K562 (cell line): Measurements from ENCODE around the gene CBX3. TPM values are rescaled to one million over a fixed set of nuclear protein-coding genes. Genes with fewer than 3 reads are reported as not detected.

Experiments used
- FOXA1 ChIP-seq: fragments of 450-650 bp; IDR thresholded peaks from 2 replicates; pipeline ENCODE4 v1.6.1; 2016; ENCODE audit warnings: mild to moderate bottlenecking, borderline replicate concordance
- HNRNPH1 ChIP-seq: fragments of 200-400 bp; formaldehyde crosslinking; optimal IDR thresholded peaks from 2 replicates; pipeline ENCODE3; 2017; ENCODE audit warnings: low read depth, mild to moderate bottlenecking, low read length, moderate library complexity
- KLF10 ChIP-seq: fragments of 250-450 bp; sonication (Bioruptor Pico); IDR thresholded peaks from 2 replicates; pipeline ENCODE4 v1.6.1; 2021; ENCODE audit warnings: matching md5 sums
- MYC ChIP-seq, 2 experiments: fragments of 250-450 bp in 1 of 2; sonication (Bioruptor Pico) in 1 of 2; IDR thresholded peaks; 2 replicates each; pipeline versions ENCODE4 v1.5.1 to v1.6.1; 2012 to 2021; ENCODE audit warnings: low read depth in 2 of 2, borderline replicate concordance in 1 of 2, improper control_type of control experiment in 1 of 2, low read length in 1 of 2, mild to moderate bottlenecking in 1 of 2, moderate library complexity in 1 of 2
- RFX5 ChIP-seq: IDR thresholded peaks from 2 replicates; pipeline ENCODE4 v1.6.1; 2011; ENCODE audit warnings: low read depth, mild to moderate bottlenecking, improper control_type of control experiment, low read length
- TBL1XR1 ChIP-seq, 2 experiments: IDR thresholded peaks; 2 replicates each; pipeline ENCODE4 v1.6.1; 2012; ENCODE audit warnings: improper control_type of control experiment in 2 of 2, low read length in 2 of 2, mild to moderate bottlenecking in 1 of 2
- ZBTB17 ChIP-seq: fragments of 450-650 bp; formaldehyde crosslinking; IDR thresholded peaks from 2 replicates; pipeline ENCODE4 v1.4.0; 2020; ENCODE audit warnings: mild to moderate bottlenecking
- polyA plus RNA-seq, 8 experiments: library from polyadenylated mRNA; depleted of rRNA in 4 of 8; stranded (reverse) in 5 of 8; unstranded in 3 of 8; fragments of >200 nt; fragmentation: Nextera tagmentation in 2 of 8; fragmentation: Illumina TruSeq in 1 of 8; extraction: Ambion mirVana in 2 of 8; extraction: Trizol in 1 of 8; gene quantifications; 2 replicates each; pipeline versions ENCODE4 v1.2.1 to v1.2.3, GENCODE V29; 2011 to 2014; ENCODE audit warnings: inconsistent platforms in 1 of 8, missing spikeins in 1 of 8
- total RNA-seq, 7 experiments: library from RNA; depleted of rRNA in 6 of 7; stranded (reverse); fragments of >200 nt in 6 of 7; fragmentation: Illumina TruSeq in 2 of 7; extraction: Trizol in 2 of 7; gene quantifications; 2 replicates each; pipeline versions ENCODE4 v1.2.1 to v1.2.3, GENCODE V29; 2011 to 2021; ENCODE audit warnings: low replicate concordance in 1 of 7
- TF ChIP-seq, protein P1 (sequence below), 2 experiments: fragments of 200-800 bp in 1 of 2; sonication (Bioruptor generic) in 1 of 2; sonication (generic) in 1 of 2; formaldehyde crosslinking in 1 of 2; IDR thresholded peaks in 1 of 2; conservative IDR thresholded peaks in 1 of 2; 2 replicates each; pipeline versions ENCODE4 v1.5.0 to v1.6.1; 2016 to 2020; ENCODE audit warnings: missing compliant biosample characterization in 1 of 2, missing genetic modification characterization in 1 of 2, missing genetic modification reagents in 1 of 2
- TF ChIP-seq, protein P2 (sequence below): fragments of 200-800 bp; sonication (Bioruptor generic); IDR thresholded peaks from 2 replicates; pipeline ENCODE4 v1.6.1; 2016; ENCODE audit warnings: missing genetic modification characterization, missing compliant biosample characterization
- TF ChIP-seq, protein P3 (sequence below): fragments of 200-800 bp; sonication (Bioruptor generic); IDR thresholded peaks from 2 replicates; pipeline ENCODE4 v1.6.1; 2017; ENCODE audit warnings: missing genetic modification characterization, missing compliant biosample characterization
- TF ChIP-seq, protein P4 (sequence below): fragments of 450-650 bp; formaldehyde crosslinking; IDR thresholded peaks from 2 replicates; pipeline ENCODE4 v1.4.0; 2020; ENCODE audit warnings: mild to moderate bottlenecking, moderate library complexity
- TF ChIP-seq, protein P5 (sequence below): sonication (generic); formaldehyde crosslinking; IDR thresholded peaks from 2 replicates; pipeline ENCODE4 v1.9.0; 2022; ENCODE audit warnings: mild to moderate bottlenecking, missing genetic modification reagents

Gene CBX3
- total and polyA plus RNA-seq, 9 of the 15 experiments (the other 6 are each of a cell fraction or from before 2014, with no cell fraction given): 198 to 413 (median 328) TPM

DNA sequence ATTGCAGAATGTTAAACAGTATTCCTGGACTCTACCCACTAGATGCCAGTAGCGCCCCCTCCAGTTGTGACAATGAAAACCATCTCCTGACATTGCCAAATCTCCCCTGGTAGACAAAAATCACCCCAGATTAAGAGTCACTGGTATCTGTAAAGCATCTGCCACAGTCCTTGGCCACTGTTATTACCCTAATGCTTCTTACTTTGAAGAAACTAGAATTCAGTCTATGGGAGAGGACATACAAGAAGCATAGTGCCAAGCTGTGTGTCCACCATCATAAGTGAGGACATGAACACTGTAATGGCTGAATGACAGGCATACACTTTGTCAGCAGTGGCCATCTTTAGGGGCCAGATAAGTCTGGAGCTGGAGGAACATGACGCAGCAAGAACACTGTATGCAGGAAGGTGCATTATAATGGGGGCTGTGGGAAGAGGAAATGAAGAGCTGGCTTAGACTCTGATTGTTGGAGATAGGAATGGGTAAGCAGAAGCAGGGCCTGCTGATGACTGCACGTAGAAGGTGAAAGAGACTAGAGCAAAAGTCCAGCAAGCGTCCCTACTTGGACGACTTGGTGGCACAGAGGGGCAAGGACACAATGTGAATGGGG lies 32.5 kb downstream of the CBX3 start (continued):
- TF ChIP-seq, protein P1, sequence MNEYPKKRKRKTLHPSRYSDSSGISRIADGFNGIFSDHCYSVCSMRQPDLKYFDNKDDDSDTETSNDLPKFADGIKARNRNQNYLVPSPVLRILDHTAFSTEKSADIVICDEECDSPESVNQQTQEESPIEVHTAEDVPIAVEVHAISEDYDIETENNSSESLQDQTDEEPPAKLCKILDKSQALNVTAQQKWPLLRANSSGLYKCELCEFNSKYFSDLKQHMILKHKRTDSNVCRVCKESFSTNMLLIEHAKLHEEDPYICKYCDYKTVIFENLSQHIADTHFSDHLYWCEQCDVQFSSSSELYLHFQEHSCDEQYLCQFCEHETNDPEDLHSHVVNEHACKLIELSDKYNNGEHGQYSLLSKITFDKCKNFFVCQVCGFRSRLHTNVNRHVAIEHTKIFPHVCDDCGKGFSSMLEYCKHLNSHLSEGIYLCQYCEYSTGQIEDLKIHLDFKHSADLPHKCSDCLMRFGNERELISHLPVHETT (CRISPR knock-in tag; conservative IDR thresholded peaks at IDR 0.05 in 1 of 2, IDR thresholded peaks at IDR 0.05 in 1 of 2): peak in 1 of 2 experiments; percentile 72; a peak in 1 of 4 replicates
- TF ChIP-seq MYC (IDR thresholded peaks at IDR 0.05; ENCODE audit: low read depth, low read length) (no peak), MYC (CRISPR knock-in tag; IDR thresholded peaks at IDR 0.05; ENCODE audit: borderline replicate concordance, low read depth) (no peak), ZBTB17 (CRISPR knock-in tag) (peak; percentile 88), HNRNPH1 (no peak), FOXA1 (no peak), TBL1XR1 (IDR thresholded peaks at IDR 0.05; ENCODE audit: low read length in 2 of 2) (no peak), RFX5 (no peak), KLF10 (no peak)
- TF ChIP-seq, protein P2, sequence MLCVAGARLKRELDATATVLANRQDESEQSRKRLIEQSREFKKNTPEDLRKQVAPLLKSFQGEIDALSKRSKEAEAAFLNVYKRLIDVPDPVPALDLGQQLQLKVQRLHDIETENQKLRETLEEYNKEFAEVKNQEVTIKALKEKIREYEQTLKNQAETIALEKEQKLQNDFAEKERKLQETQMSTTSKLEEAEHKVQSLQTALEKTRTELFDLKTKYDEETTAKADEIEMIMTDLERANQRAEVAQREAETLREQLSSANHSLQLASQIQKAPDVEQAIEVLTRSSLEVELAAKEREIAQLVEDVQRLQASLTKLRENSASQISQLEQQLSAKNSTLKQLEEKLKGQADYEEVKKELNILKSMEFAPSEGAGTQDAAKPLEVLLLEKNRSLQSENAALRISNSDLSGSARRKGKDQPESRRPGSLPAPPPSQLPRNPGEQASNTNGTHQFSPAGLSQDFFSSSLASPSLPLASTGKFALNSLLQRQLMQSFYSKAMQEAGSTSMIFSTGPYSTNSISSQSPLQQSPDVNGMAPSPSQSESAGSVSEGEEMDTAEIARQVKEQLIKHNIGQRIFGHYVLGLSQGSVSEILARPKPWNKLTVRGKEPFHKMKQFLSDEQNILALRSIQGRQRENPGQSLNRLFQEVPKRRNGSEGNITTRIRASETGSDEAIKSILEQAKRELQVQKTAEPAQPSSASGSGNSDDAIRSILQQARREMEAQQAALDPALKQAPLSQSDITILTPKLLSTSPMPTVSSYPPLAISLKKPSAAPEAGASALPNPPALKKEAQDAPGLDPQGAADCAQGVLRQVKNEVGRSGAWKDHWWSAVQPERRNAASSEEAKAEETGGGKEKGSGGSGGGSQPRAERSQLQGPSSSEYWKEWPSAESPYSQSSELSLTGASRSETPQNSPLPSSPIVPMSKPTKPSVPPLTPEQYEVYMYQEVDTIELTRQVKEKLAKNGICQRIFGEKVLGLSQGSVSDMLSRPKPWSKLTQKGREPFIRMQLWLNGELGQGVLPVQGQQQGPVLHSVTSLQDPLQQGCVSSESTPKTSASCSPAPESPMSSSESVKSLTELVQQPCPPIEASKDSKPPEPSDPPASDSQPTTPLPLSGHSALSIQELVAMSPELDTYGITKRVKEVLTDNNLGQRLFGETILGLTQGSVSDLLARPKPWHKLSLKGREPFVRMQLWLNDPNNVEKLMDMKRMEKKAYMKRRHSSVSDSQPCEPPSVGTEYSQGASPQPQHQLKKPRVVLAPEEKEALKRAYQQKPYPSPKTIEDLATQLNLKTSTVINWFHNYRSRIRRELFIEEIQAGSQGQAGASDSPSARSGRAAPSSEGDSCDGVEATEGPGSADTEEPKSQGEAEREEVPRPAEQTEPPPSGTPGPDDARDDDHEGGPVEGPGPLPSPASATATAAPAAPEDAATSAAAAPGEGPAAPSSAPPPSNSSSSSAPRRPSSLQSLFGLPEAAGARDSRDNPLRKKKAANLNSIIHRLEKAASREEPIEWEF (CRISPR knock-in tag): no peak
- TF ChIP-seq, protein P3, sequence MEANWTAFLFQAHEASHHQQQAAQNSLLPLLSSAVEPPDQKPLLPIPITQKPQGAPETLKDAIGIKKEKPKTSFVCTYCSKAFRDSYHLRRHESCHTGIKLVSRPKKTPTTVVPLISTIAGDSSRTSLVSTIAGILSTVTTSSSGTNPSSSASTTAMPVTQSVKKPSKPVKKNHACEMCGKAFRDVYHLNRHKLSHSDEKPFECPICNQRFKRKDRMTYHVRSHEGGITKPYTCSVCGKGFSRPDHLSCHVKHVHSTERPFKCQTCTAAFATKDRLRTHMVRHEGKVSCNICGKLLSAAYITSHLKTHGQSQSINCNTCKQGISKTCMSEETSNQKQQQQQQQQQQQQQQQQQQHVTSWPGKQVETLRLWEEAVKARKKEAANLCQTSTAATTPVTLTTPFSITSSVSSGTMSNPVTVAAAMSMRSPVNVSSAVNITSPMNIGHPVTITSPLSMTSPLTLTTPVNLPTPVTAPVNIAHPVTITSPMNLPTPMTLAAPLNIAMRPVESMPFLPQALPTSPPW (CRISPR knock-in tag): peak; percentile 58; the same call in 1 of the 2 replicates
- TF ChIP-seq, protein P4, sequence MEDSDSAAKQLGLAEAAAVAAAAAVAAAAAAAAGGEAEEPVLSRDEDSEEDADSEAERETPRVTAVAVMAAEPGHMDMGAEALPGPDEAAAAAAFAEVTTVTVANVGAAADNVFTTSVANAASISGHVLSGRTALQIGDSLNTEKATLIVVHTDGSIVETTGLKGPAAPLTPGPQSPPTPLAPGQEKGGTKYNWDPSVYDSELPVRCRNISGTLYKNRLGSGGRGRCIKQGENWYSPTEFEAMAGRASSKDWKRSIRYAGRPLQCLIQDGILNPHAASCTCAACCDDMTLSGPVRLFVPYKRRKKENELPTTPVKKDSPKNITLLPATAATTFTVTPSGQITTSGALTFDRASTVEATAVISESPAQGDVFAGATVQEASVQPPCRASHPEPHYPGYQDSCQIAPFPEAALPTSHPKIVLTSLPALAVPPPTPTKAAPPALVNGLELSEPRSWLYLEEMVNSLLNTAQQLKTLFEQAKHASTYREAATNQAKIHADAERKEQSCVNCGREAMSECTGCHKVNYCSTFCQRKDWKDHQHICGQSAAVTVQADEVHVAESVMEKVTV: peak; percentile 18; the same call in 1 of the 2 replicates
- TF ChIP-seq, protein P5, sequence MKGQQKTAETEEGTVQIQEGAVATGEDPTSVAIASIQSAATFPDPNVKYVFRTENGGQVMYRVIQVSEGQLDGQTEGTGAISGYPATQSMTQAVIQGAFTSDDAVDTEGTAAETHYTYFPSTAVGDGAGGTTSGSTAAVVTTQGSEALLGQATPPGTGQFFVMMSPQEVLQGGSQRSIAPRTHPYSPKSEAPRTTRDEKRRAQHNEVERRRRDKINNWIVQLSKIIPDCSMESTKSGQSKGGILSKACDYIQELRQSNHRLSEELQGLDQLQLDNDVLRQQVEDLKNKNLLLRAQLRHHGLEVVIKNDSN (CRISPR knock-in tag): no peak
